Posterior vena cava (tissue), 2 donors: ENCODE results near the gene F2RL2. TPM values are rescaled to one million over a fixed set of nuclear protein-coding genes. Genes with fewer than 3 reads are reported as not detected.

Source experiments
- DNase-seq: peaks from one replicate; pipeline ENCODE4 v3.0.0-alpha.2; 2020; ENCODE audit warnings: low spot score
- intact Hi-C, 2 donors: fragments of 100-400 bp; cut with DNase I; formaldehyde crosslinking; loops; one replicate each; pipeline versions ENCODE4 v1.14.1 to v1.14.2; 2022 to 2023
- total RNA-seq, 2 donors: library from RNA; stranded (reverse); fragmentation: NEBNext Ultra II Directional; extraction: Animal tissue kit (Norgen Biotek cat#: 25700); gene quantifications; one replicate each; pipeline ENCODE4 v1.2.1, GENCODE V29; 2021
- donor health status: DM: yes; HTN: yes; CAD: no.
- donor health status: DM: yes; HTN: yes; CAD: no.

Gene F2RL2
- total RNA-seq, 2 donors from 2014 or later, result 0.10 to 0.28 TPM

DNA sequence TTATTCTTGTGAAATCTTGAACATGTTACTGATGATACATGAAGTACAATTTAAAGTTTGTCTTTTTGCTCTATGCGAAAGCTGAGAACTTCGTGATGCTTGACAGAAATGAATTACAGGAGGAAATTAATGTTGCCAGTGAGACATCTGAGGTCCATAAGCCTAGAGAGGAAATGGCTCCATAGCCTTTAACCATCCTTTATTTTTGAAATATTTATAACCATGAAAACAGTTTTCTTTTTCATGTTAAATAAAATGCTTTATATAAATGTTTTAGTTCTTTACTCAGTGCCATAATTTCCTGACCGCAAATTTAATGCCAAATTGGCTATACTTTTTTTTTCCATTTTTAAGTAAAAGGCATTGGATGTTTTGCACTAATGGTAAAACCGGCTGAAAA is 29.1 kb downstream of the F2RL2 start:
- no peak for DNase-seq
- intact Hi-C loops, result no loop called here

DNA sequence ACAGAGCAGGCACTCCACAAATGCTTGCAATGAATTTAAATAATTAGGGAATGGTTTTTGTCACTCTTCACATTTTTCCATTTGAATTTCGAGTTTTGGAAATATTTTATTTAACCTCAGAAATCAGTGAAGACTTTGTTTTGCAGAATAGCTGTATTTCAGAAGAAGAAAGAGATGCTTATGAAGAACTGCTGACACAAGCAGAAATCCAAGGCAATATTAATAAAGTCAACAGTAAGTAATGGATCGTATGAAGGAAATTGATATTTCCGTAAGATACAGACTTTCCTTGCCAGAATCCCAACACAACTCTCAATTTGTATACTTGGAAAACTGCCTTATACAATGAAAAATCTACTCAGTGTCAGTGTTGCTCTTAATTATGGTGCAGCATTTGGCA is 30.5 kb downstream of the F2RL2 start:
- DNase-seq, result no peak
- intact Hi-C loops, result no loop called here

DNA sequence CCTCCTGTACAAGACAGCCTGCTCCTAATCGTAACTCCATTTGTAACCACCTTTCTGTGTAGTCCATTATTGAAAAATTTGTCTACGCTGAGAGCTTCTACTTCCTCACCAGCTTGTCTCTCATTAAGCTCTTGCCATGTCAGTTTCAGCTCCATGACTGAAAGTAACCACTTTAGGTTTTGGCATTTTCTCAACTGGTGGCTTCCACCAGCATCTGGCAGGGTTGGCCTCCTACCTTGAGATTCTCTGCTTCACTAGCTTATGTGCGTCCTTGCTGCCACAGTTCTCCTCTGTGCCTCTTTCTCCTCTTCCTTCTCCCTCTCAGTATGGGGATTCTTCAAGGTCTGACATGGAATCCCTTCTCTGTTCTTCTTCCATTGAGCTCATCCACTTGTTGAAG is 31.8 kb downstream of the F2RL2 start:
- no peak for DNase-seq
- intact Hi-C loops, result no loop called here

GRCh38 chr5:76590027-76590426 is 33.2 kb downstream of the F2RL2 start:
- intact Hi-C loops, result no loop called here
- no peak for DNase-seq

DNA sequence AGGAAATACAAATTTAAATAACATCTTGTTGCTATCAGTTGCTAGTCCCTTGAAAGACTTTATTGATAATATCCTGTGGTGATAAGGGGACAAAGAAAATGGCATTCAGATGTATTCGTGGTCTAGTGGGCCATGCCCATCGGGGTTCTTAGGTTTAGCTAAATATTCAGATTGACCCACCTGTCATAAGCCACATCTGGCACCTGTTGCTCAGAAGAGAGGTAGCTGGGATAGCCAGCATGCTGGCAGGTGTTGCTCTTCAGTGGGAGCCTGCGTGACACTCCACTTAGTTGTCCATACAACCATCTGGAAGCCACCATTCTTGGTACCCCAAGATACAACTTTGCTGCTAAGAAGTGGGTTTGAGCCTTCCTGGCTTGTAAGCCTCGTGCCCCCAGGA is 36.7 kb downstream of the F2RL2 start:
- no peak for DNase-seq

GRCh38 chr5:76585783-76586217 is 37.4 kb downstream of the F2RL2 start:
- intact Hi-C loops, result no loop called here

More for the DNA sequence above, 36.7 kb downstream of the F2RL2 start:
- intact Hi-C loops, result no loop called here

GRCh38 chr5:76583163-76584047 is 39.8 kb downstream of the F2RL2 start:
- intact Hi-C loops, result no loop called here
- no peak for DNase-seq

More at GRCh38 chr5:76585783-76586217, 37.4 kb downstream of the F2RL2 start:
- DNase-seq, result no peak

DNA sequence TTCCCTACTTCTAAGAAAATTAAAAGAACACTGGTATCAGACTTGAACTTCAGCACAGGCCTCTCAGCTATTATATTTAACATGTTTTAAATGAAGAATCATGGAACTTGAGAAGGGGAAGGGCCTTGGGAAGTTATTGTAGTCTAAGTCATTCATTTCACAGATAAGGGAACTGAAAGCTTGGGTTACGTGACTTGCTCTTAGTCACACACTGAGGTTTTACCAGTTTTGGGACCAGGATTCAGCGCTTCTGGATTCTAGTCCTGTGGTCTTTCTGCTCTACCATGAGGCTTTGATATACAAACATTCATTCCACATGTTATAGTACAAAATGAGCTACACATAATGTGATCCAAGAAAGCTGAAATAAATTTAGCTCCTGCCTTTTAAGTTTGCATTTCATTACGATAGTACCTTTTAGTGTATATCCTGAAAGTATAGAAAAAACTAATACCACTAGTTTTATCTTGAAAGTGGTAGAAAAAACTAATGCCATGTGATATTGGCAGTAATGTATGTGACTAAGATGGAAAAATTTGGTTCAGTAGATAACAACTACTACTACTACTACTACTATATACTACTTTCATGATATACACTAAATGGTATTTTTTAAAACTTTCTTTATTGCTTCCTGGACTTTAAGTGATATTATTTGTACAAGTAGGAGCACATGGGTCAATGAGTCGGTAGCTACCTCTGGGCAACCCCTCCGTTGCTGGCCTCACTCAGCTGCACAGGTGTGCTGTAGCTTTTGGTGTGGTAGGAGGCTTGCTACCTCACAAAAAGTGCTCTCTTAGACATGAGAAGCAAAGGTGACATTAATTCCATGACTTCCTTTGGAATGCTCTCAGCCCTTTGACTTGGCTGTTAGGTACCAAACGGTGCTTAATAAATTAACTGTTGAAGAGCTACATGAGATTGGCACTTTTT is 40.7 kb downstream of the F2RL2 start:
- no peak for DNase-seq
- intact Hi-C loops, result no loop called here

GRCh38 chr5:76580981-76581380 is 42.2 kb downstream of the F2RL2 start:
- DNase-seq, result no peak
- intact Hi-C loops, result no loop called here

GRCh38 chr5:76579166-76579937 is 43.9 kb downstream of the F2RL2 start:
- intact Hi-C loops, result no loop called here
- no peak for DNase-seq

DNA sequence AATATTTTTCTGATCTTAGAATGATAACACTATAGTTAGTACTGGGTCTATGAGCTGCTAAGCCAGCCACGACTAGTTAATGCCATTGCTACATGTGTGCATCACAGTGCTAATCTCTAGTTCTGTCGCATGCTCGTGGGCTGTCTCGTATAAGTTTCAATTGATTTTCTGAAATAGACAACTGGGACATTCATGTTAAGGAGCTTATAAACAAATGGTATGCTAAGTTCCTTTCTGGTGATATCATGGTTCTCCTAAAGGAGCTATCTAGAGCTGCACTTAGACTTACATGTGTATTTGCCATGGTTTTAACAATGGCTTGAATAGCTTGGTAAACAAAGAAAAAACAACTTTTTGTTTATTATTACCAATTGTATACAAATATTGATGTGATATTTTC is 46.2 kb downstream of the F2RL2 start:
- no peak for DNase-seq
- intact Hi-C loops, result no loop called here

GRCh38 chr5:76576450-76576849 is 46.8 kb downstream of the F2RL2 start:
- DNase-seq, result no peak
- intact Hi-C loops, result no loop called here

DNA sequence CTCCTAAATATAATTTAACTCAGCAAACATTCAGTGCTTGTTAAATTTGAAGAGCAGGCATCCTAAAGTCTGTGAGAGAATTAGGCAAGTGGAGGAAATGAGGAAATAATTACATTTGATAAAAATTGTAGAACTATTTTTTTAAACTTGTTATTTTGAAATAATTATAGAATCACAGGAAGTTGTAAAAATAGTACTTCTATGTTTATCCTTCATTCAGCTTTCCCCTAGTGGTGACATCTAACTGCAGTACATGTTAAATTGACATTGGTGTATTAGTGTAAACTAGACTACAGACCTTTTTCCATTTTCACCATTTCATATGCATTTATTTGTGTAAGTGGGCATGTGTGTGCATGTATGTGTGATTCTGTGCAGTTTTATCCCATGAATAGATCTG is 51.6 kb downstream of the F2RL2 start:
- no peak for DNase-seq
- intact Hi-C loops, result no loop called here

- no peak for DNase-seq
- intact Hi-C loops, result no loop called here
Observed at GRCh38 chr5:76570153-76570552, 53.0 kb downstream of the F2RL2 start.

Other genes with a start within 250 kb of the F2RL2 start
- gene IQGAP2, start 220.1 kb downstream of the F2RL2 start, total RNA-seq, result 10 to 100 TPM; 12.9 to 15.0 TPM
- 10 to 100 TPM; 13.9 to 19.9 TPM for gene F2R, start 92.7 kb upstream of the F2RL2 start, total RNA-seq
- 1 to 10 TPM; 1.1 to 1.4 TPM for gene F2RL1, start 195.6 kb upstream of the F2RL2 start, total RNA-seq
- gene S100Z, start 226.6 kb upstream of the F2RL2 start, total RNA-seq, result under 1 TPM; 0.79 to 0.81 TPM